ENCODE measurements around the gene EXT2. TPM values are rescaled to one million over a fixed set of nuclear protein-coding genes. Genes with fewer than 3 reads are reported as not detected.

The EXT2 gene
- total RNA-seq, 1 experiment from 2014 or later = 42.9 TPM

GRCh38 chr11:44047298-44047697 lies 48.2 kb upstream of the EXT2 start:
- no peak overlapping the region for H2AFZ ChIP-seq (ENCODE audit: low read length)
- no peak overlapping the region for H4K8ac ChIP-seq (replicated peaks; ENCODE audit: insufficient read length, low read depth, low read length)
- H2BK15ac ChIP-seq (ENCODE audit: low read depth, low read length) = no peak overlapping the region
- no peak overlapping the region for H4K91ac ChIP-seq (ENCODE audit: insufficient read length, low read depth, low read length)
- H3K56ac ChIP-seq (ENCODE audit: insufficient read length, low read depth, low read length) = no peak overlapping the region
- Mint-ChIP-seq H3K9me3 (peaks cover 0 to 3% of the 10 kb centered on the region in 2 experiments; a peak in 1 of 5 replicates), H3K27ac (no peak overlapping the region), H3K4me1 (no peaks in the 10 kb centered on the region), H3K27me3 (ENCODE audit: low read depth) (peaks cover 17% of the 10 kb centered on the region), H3K36me3 (ENCODE audit: insufficient read depth in 1 of 3, low read depth in 3 of 3) (no peaks in the 10 kb centered on the region), H3K4me3 (no peak overlapping the region)
- H3K79me2 ChIP-seq (ENCODE audit: insufficient read depth, low read length) = no peaks in the 10 kb centered on the region
- no peak overlapping the region for H3K9ac ChIP-seq (ENCODE audit: extremely low read depth, insufficient read length, low read length)
- no peaks in the 10 kb centered on the region for H4K20me1 ChIP-seq (ENCODE audit: control insufficient read depth, insufficient read depth, insufficient read length)
- H3K27me3 ChIP-seq (ENCODE audit: insufficient read depth, low read length) = no peaks in the 10 kb centered on the region; the same call in 1 of the 2 replicates
- no peak overlapping the region for H3K4ac ChIP-seq (ENCODE audit: low read depth, low read length)
- no peak overlapping the region for H3K4me2 ChIP-seq (ENCODE audit: insufficient read depth, insufficient read length, low read length)
- H2BK12ac ChIP-seq (ENCODE audit: insufficient read length, low read depth, low read length) = no peak overlapping the region
- no CpG with 5 or more reads among the region's 2 CpGs for WGBS (ENCODE audit: extremely low coverage, insufficient read length, low lambda C conversion rate)
- H3K4me1 ChIP-seq (ENCODE audit: insufficient read depth, low read length) = no peaks in the 10 kb centered on the region
- H3T11ph ChIP-seq (ENCODE audit: low read length) = no peak overlapping the region
- no peaks in the 10 kb centered on the region for H3K9me3 ChIP-seq (ENCODE audit: control insufficient read depth, low read depth, low read length)
- H2BK120ac ChIP-seq (ENCODE audit: low read depth, low read length, poor library complexity, severe bottlenecking) = no peak overlapping the region
- no peak overlapping the region for H3K14ac ChIP-seq (ENCODE audit: insufficient read depth, low read length)
- H2AK5ac ChIP-seq (ENCODE audit: insufficient read length, low read length) = no peak overlapping the region
- H3K23ac ChIP-seq (ENCODE audit: insufficient read length, low read depth, low read length) = no peak overlapping the region
- no peak overlapping the region for H4K5ac ChIP-seq (ENCODE audit: insufficient read length, low read depth, low read length)
- H3K23me2 ChIP-seq (ENCODE audit: insufficient read length, low read depth, low read length, poor library complexity, severe bottlenecking) = no peaks in the 10 kb centered on the region
- no peak for TF ChIP-seq CTCF (conservative IDR thresholded peaks at IDR 0.05)
- H2BK5ac ChIP-seq (ENCODE audit: insufficient read length, low read length) = no peak overlapping the region
- no peak overlapping the region for H2BK20ac ChIP-seq (ENCODE audit: low read depth, low read length, poor library complexity, severe bottlenecking)
- H3K79me1 ChIP-seq (ENCODE audit: insufficient read depth, low read depth, low read length, poor library complexity, severe bottlenecking) = no peaks in the 10 kb centered on the region
- no peak for DNase-seq
- no peak overlapping the region for H3K18ac ChIP-seq (ENCODE audit: insufficient read length, low read depth, low read length)
- no peak overlapping the region for H3K27ac ChIP-seq (ENCODE audit: insufficient read length, low read depth, low read length)
